Loucy (cell line): ENCODE results near the gene IGF2R.

Experiments used
- CTCF ChIP-seq: fragments of 200-600 bp; sonication (generic); conservative IDR thresholded peaks from 2 replicates; pipeline ENCODE4 v1.5.1; 2014; ENCODE audit warnings: mild to moderate bottlenecking, antibody characterized with exemption, low read length
- EZH2phosphoT487 ChIP-seq: fragments of 200-600 bp; IDR thresholded peaks from 2 replicates; pipeline ENCODE4 v1.6.1; 2018; ENCODE audit warnings: antibody characterized with exemption, mild to moderate bottlenecking, moderate library complexity, borderline replicate concordance

GRCh38 chr6:160117137-160117536 lies 148.3 kb downstream of the IGF2R start:
- TF ChIP-seq CTCF: no peak
- no peak for TF ChIP-seq EZH2phosphoT487
